Measurements from ENCODE around the gene AQP12A.

DNA sequence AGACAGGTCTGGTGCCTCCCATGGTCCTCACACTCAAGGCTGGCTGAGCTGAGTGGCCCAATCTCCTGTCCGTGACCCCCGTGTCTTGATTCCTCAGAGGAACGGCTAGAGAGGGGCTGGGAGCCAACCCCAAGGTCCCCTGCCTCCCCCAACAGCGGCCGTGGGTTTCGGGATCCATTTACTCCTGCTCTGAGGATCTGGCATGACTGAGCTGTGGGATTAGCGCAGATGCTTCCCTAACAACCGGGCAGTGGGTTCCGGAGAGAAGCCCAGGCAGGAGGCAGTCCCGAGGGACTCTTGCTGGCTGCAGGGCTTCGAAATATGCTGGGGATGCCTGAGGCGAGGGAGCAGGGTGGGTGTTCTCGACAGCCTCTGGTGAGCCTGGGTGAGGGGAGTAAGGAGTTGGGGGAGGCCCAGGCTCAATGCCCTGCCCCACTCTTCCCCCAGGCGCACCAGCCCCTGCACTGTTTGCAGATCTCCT is 47.5 kb upstream of the AQP12A start:
- TF ChIP-seq, protein P1, sequence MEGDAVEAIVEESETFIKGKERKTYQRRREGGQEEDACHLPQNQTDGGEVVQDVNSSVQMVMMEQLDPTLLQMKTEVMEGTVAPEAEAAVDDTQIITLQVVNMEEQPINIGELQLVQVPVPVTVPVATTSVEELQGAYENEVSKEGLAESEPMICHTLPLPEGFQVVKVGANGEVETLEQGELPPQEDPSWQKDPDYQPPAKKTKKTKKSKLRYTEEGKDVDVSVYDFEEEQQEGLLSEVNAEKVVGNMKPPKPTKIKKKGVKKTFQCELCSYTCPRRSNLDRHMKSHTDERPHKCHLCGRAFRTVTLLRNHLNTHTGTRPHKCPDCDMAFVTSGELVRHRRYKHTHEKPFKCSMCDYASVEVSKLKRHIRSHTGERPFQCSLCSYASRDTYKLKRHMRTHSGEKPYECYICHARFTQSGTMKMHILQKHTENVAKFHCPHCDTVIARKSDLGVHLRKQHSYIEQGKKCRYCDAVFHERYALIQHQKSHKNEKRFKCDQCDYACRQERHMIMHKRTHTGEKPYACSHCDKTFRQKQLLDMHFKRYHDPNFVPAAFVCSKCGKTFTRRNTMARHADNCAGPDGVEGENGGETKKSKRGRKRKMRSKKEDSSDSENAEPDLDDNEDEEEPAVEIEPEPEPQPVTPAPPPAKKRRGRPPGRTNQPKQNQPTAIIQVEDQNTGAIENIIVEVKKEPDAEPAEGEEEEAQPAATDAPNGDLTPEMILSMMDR (IDR thresholded peaks at IDR 0.05), result no peak
- TF ChIP-seq POLR2A (IDR thresholded peaks at IDR 0.05), result no peak
